Stimulated activated CD4-positive, alpha-beta T cell treated with anti-CD3 and anti-CD28 coated beads, Interleukin-4, amount 100 ng/mL, for 4 hours (primary cell): ENCODE measurements around the gene USP10.
"Not testable (repeated sequence)": the region's sequence is repeated elsewhere in the genome, so short reads cannot be mapped to it uniquely, and the experiment has no call there.

Experiments
- DNase-seq, 2 experiments: peaks; one replicate each; pipeline ENCODE4 v3.0.0-alpha.2; 2020

Gene USP10

DNA sequence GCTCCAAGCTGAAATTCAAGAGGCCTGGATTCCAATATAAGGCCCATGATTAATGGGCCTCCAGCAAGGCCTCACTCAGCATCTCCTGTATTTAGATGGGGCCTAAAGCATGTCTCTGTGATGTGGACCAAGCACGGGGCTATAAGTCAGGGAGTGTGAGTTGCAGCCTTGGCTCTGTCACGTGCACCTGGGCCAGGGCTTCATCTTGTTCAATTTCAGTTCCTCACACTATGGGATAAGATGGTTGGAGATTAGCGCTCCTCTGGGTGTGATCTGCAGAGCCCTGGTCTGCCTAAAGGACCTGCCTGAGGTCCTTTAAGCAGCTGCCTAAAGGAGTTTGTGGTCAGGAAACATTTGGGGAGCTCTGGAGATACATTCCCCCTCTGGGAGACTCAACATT, 26.2 kb upstream of the USP10 start:
- DNase-seq, result no peak

DNA sequence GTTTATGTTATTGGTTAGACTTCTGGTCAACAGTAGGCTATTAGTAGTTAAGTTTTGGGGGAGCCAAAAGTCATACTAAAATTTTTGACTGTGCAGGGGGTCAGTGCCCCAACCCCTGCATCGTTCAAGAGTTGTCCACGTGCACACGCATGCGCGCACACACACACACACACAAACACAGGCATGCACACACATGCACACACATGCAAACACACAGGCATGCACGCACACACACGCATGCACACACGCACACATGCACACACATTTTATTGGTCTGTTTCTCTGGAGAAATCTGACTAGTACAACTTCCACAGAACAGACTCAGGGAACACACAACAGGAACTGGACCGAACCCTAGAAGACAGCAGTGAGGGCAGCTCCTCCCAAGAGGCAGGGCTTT, 24.4 kb upstream of the USP10 start:
- DNase-seq, result no peak

DNA sequence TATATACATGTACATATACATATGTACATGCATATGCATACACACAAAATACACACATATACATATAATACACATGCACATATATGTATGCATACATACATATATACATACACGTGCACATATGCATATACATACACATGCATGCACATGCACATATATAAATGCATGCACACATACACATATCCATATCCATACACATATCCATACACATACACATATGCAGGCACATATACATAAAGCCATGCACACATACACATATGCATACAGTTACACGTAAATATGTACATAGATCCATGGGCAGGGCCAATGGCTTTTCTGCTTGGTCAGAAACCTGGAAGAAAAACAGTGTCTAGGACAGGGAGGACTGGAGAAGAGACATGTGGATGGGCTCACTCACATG, 23.9 kb upstream of the USP10 start:
- no peak for DNase-seq

DNA sequence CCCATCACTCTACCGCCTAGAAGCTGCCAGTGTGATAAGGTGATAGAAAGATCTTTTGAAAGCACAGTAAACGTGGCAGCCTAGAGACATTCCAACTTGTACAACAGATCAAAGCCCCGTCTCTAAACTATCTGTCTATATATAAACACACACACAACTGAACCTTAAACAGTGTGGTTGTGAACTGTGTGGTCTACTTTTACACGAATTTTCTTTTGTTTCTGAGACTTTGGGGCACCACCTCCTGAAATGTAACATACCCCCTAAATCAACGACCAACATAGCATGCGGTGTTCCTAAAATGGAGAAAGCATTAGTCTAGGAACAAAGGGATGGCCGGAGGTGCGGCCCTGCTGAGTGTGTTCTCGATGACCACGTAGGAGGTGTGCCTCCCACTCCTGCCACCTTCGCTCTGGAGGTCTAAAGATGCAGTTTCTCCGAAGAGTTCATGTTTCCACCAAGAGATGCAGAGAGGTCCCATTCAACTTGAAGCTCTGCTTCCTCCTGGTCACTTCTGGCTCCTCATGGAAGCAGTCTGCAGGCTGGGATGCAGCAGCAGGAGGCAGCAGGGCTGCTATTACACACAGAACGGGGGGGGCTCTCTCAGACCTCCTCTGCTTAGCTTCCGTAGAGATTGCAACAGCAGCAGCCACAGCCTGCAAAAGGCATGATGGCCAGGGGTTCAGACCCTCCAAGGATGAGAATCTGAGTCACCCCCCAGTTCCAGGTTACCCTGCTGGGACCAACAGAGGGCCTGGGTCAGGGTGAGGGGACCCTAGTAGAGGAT, 22.6 kb upstream of the USP10 start:
- no peak for DNase-seq

DNA sequence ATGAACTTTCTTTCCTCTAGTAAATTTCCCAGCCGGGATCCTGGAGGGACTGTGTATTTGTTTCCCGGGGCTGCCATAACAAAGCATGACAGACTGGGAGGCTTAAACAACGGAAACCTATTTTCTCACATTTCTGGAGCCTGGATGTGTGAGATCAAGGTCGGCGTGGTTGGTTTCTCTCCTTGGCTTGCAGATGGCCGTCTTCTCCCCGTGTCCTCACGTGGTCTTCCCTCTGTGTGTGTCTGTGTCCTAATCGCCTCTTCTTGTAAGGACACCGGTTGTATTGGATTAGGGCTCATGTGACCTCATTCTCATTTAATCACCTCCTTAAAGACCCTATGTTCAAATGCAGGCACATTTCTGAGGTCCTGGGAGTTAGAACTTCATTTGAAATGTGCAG, 22.0 kb upstream of the USP10 start:
- no peak for DNase-seq

DNA sequence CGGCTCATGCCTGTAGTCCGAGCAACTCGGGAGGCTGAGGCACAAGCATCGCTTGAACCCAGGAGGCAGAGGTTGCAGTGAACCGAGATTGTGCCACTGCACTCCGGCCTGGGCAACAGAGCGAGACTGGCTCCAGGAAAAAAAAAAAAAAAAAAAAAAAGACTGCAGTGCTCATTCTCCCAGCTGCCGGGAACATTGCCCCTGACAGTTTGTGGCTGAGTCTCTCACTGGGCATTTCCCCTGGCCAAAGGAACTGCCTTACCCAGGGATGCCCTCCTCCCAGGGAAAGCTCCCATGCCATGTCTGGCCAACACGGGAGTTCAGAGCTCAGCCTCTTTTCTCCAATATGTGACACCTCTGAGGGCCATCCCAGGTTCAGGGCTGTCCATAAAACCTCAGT, 21.3 kb upstream of the USP10 start:
- DNase-seq, result no peak

DNA sequence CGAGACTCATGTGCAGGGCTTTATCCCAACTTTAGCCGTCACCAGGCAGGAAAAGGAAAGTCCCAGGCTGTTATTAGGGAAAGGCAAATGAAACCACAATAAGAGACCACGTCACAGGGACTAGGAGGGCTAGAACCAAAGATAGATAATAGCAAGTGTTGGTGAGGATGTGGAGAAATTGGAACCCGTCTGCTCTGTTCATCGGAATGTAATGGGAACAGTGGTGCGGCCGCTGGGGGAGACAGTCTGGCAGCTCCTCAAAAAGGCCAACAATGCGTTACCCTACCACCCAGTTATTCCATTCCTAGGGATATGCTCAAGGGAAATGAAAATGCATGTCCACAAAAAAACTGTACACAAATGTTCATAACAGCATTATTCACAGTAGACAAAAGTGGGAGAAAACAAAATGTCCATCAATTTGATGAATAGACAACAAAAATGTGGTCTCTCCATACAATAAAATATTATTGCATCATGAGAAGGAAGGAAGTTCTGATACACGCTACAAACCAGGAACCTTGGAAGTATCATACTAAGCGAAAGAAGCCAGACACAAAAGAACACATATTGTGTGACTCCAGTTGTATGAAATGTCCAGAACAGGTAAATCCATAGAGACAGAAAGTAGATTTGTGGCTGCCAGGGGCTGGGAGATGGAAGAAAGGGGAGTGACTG, 19.5 kb upstream of the USP10 start:
- DNase-seq, result no peak

DNA sequence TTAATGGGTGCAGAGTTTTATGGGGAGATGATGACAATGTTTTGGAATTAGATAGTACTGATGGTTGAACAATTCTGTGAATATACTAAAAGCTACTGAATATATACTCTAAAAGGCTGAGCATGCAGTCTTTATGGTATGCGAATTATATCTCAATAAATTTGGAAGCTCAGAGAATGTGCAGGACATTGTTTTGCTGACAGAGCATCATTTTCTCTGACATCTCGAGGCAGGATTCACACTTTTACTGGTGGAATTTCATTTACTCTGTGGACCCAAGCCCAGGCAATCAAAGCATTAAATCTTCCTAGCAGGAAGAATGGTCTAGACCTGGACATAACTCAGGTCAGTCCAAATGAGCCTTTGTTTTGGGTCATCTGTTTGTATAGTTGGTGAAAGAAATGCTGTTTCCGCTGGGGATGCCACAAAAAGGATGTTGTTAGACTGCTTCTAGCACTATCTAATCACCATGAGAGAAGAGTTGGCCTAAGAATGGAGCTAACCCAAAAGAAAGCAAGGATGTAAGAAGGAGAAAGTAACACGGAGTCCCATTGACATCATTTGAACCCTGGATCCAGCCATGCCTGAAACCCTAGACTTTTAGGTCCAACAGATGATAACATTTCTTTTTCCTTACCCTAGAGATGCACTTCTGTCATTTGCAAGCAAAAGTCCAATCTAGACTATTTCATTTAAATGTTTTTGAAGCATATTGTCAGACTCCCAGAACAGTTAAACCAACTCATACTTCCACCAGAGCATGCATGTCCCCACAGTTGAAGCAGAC, 18.8 kb upstream of the USP10 start:
- DNase-seq, result no peak

DNA sequence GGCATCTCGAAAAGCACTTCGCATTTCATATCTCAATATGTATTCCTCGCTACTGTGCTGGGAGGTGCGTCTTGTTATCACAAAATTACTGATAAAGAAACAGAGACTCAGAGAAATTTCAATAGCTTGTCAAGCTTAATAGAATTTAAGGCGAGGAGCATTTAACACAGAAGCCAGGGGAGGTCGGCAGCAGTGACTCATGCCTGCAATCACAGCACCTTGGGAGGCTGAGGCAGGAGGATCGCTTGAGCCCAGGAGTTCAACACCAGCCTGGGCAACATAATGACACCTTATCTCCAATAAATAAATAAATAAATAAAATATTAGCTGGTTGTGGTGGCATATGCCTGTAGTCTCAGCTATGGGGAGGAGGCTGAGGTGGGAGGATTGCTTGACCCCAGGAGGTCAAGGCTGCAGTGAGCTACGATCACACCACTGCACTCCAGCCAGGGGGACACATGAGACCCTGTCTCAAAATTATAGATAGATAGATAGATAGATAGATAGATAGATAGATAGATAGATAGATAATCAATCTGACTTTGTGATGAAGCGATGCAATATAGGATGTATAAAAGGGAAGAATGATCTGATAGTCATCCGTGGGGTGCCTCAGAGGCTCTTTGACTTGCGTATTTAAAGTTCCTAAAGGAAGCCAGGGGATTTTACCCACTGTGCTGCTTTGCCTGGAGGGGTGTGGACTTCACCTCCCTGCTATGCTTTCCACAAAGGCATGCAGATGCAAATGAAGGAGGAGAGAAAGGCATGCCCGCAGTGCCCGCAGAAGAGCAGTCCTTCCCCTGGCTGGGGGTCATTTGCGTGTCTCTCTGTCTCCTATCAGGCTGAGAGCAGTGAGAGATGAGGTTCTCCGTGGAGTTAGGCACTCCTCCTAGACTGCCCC, 15.9 kb upstream of the USP10 start:
- no peak for DNase-seq

DNA sequence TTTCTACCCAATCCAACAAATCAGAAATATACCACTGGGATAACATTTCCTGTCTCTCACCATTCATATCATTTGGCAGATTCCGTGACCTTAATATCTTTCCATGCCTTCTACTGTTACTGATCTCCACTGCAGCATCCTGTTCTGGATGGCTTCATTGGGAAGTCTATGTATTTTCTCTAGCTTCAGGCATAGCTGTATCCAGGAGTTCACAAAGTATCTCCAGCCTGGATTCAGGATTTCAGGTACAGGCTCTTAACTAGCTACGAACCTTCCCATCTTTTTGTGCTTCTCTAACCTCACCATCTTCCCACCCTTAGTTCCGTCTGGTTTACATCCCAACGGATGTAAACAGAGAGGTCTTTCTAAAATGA, 15.2 kb upstream of the USP10 start:
- no peak for DNase-seq

DNA sequence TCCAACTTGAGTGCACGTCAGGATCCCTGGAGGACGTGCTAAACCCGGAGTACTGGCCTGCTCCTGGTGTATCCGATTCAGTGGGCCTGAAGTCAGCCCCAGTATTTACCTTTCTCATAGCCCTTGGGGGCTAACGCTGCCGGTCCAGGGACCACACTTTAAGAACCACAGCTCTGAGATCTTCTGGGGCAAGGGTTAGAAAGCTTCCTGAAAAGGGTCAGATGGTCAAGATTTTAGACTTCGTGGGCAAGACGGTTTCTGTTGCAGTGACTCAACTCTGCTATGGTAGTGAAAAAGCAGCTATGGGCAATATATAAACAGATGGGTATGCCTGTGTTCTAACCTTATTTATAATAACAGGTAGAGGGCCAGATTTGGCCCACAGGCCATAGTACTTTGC, 14.6 kb upstream of the USP10 start:
- DNase-seq, result no peak

DNA sequence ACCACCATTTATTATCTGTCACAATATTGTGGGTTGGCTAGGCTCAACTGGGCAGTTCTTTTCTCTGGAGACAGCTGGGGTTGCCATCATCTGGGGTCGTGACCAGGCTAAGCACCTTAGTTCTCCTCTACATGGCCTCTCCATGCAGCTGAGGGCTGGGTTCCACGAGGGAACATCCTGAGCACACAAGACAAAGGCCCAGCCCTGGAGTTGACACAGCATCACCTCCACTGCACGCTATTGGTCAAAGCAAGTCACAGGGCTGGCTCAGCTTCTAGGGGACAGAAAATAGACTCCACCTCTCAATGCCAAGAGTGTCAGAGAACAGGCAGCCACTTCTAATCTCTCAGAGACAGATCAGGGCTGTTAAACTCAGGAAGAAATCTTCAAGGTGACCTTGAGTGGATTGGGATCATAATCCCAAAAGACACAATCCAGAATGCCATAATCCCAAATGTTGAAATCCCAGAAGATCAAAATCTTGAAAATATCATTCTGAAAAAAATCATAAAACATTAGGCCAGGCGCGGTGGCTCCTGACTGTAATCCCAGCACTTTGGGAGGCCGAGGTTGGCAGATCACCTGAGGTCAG, 13.0 kb upstream of the USP10 start:
- DNase-seq, result no peak

DNA sequence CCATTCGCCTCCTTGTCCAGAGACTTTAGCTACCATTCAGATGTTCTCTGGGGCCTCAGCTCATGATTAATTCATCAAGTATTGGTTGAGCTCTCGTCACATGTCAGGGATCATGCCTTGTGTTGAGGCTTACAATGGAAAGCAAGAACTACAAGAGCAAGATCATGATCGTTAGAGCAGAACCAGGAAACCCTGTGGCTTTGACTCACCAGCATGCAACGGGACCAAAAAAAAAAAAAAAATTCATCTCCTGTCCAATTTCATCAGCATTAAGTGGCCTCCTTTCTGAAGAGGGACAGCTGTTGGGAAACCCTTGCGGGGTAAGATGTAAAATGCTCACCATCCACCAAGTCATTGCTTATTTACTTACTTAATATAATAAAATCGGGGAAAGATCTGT, 12.1 kb upstream of the USP10 start:
- DNase-seq, result no peak

DNA sequence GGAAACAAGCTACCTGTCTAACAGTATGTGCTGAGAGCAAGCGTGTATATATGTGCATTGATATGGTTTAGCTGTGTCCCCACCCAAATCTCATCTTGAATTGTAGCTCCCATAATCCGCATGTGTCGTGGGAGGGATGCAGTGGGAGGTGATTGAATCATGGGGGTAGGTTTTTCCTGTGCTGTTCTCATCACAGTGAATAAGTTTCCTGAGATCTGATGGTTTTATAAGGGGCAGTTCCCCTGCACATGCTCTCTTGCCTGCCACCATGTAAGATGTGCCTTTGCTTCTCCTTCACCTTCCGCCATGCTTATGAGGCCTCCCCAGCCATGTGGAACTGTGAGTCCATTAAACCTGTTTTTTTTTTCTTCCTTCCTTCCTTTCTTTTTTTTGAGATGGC, 11.6 kb upstream of the USP10 start:
- DNase-seq, result not testable (repeated sequence)

DNA sequence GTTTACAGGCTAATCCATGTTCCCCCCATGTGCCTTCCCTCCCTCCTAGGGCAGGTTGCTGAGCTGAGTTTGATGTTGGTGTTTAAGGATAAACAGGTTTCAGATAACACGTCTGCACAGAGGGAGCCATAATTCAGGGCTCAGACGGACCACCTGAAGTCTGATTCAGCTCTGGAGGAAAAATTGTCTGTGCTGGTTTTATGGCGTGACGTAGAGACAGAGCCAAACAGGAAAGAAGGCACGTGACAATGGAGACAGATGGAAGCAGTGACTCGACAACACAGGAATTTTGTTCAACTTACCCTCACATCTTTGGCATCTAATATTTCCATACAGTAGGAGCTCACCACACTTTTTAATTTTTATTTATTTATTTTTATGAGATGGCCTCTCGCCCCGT, 10.7 kb upstream of the USP10 start:
- DNase-seq, result no peak

DNA sequence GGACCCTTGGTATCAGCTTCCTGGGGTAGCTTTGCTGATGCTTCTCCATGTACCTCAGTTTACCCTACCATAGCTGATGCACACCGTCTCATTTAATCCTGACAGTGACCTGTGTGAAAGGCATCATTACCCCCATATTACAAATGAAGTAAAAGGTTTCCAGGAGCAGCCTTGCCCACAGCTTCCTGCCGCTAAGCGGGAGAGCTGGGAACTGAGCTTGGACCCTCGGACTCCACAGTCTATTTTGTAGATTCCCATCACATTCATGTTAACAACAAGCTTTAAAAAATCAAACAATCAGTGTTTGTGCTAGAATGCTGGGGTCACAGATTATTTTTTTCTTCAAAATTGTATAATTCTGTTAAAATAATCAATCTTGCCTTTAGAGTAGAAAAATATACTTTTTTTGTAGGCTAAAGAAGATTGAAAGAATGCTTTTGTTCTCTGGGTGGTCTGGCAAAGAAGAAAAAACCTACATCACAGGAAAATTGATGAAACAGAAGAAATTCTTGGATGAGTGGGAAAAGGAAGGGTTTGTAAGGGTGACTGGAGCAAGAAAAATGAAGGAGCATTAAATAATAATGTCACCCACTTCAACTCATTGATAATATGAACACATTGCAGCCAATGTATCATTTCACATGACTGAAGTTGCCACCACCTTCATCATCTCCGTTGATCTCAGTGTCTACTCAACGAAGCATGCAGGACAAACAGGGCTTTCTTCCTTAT, 9.5 kb upstream of the USP10 start:
- no peak for DNase-seq

DNA sequence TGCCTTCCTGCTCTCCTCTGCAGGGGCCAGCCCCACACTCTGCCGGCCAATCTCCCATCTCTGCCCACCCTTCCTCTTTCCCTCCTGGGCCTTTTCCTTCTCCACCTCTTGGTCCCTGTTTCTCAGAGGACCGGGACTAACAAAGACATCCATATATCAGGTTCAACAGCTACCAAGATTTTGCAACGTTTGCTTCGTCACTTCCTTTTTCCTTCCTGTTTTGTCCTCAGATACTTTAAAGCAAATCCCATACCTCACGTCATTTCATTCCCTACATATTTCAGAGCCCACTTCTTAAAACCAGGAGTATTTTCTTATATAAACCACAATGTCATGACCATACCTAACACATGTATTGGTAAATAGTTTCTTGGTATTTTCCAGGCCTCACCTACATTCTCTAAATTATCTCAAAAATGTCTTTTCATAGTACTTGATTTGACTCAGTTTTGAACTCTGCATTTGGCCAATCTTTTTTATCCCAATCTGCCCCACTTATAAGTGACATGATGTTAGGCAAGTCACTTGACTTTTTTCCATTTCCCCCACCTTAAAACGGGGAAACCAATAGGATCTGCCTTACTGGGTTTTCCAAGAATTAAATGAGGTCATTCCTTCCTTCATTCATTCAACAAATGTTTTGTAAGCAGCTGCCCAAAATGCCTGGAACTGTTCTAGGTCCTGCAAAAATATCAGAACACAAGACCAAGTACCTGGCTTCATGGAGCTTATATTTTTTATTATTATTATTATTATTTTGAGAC, 7.2 kb upstream of the USP10 start:
- no peak for DNase-seq

DNA sequence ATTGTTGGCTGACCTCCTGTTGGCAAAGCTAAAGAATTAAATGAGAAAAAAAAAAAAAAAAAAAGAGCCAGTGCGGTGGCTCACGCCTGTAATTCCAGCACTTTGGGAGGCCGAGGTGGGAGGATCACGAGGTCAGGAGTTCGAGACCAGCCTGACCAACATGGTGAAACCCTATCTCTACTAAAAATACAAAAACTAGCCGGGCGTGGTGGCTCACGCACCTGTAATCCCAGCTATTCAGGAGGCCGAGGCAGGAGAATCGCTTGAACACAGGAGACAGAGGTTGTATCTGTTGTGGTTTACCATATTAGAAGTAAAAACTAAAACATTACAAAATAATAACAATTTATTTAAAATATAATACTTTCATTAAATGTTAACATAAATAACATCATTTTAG, 5.9 kb upstream of the USP10 start:
- DNase-seq, result not testable (repeated sequence)

DNA sequence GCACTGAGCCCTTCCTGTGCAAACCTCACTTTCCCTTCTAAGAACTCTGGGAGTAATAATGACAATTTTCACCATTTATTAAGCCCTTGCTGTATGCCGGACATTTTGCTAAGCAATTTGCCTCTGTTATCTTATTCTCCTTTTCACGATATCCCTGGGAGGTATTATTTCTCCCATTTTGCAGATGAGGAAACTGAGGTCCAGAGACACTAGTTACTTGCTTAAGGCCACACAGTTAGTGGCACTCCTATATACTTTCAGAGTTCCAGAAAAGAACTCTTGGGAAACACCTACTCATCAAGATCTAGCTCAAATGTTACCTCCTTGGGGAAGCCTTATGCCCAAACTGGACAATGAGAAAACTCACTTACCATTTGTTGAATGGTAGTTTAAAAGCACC, 4.8 kb upstream of the USP10 start:
- no peak for DNase-seq

DNA sequence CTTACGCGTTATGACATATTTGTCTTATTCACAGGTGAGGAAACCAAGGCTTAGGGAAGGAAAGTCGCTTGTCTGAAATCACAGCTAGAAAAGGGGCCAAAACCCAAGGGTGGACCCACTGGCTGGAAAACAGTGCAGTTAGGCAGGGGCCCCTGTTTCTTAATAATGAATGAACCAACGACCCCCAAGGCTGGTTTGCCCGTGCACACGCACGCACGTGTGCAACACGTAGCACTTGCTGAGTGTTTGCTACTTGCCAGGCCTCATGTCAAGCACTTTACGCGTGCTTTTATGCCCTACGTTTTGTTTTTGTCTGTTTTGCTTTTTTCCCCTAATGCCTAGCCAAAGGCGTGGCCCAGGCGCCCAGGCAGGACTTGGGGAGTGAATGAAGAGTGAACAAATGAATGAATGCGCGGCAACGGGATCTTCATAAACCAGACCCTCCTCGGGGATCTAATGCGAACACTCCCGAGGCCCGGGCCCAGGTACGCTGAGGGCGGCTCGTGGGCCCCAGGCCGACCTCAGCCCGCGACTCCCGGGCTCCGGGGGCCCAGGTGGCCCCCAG, 571 bp upstream of the USP10 start:
- DNase-seq, result no peak
